T follicular helper cell (primary cell): ENCODE data around the gene SEC24A.
"Not testable (repeated sequence)": the region's sequence is repeated elsewhere in the genome, so short reads cannot be mapped to it uniquely, and the experiment has no call there.

ENCODE experiments used
- DNase-seq: peaks from one replicate; pipeline ENCODE4 v3.0.0-alpha.2; 2020; ENCODE audit warnings: low read depth
- total RNA-seq, 2 experiments: gene quantifications; one replicate each; lab custom pipeline; 2026; lab: John Stamatoyannopoulos, UW

SEC24A gene
- 46.2 to 90.7 reads per million in 2 experiments for total RNA-seq

- DNase-seq = peak; percentile 81
Observed at GRCh38 chr5:134648425-134649162, at the start of gene SEC24A. Gene SEC24A, plus strand, starts transcription at chr5:134648785. Its CDS starts 292 bp downstream, at chr5:134649077.

DNA sequence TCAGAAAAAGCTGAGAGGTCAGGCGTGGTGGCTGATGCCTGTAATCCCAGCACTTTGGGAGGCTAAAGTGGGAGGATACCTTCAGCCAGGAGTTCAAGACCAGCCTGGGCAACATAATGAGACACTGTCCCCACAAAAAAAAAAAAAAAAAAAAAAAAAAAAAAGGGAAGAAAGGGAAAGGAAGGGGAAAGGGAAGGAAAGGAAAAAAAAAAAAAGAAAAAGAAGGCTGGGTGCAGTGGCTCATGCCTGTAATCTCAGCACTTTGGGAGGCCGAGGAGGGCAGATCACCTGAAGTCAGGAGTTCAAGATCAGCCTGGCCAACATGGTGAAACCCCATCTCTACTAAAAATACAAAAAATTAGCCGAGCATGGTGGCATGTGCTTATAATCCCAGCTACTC, 48.8 kb upstream of the SEC24A start:
- DNase-seq = not testable (repeated sequence)

DNA sequence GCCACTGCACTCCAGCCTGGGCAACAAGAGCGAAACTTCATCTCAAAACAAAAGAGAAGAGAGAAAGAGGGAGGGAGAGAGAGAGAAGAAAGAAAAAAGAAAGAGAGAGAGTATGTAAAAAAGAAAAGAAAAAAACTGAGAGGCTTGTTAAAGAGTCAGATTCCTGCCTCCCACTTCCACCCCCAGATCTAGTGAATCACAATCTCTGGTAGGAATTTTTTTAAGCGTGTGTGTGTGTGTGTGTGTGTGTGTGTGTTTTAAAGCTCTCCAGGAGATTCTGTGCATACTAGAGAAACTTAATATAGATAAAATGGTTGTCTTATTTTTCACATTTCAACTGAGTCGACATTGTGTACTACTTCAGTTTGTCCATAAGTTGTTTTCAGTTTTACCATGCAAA, 48.0 kb upstream of the SEC24A start:
- no peak for DNase-seq

DNA sequence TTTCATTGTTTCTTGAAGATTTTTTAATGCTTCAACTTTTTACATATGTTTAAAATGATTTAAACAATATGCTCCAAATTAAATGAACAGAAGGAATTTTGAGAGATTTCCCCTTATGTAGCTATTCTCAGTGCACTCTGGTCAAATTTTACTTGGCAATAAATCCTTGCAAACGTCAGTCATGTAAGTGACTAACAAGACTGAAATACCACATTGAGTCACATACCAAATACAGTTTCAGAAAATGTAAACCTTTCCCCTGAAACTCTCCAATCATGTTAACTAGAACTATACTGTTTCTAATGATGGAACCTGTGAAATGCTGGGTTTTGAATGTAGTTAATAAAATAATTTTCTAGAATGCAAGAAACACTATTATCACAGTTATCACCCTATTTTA, 45.5 kb upstream of the SEC24A start:
- no peak for DNase-seq

DNA sequence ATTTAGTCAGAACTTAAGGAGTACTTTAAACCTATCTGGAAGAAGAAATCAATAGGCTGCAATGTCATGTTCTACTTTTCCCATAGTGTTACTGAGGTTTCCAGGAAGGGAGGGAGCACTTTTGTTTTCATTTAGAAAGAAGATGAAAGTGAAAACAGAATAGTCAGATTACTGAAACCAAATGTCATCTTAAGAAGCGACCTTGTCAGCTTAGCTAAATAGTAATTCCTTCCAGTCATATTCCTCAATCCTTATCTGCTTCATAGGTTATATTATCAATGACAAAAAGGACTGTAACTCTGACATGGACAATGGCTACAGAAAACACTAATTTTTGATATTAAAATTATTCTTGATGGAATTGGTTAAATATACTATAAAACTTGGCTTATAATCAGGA, 43.7 kb upstream of the SEC24A start:
- no peak for DNase-seq

DNA sequence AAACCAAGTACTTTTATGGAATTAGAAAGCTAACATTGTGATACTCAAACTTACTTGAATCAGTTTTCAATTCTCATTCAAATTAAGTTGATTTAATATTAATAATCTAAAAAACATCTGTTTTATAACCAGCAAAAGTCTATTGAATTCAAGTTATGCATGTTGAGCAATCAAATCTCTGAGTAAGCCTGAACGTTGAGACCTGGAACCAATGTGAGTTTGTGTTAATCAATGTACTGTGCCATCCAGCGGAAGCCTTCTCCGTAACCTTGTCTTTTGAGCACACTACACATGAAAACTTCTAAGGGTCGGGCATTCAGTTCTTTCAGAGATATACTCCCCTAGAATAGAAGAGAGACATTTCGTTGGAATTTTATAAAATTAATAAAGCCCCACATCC, 41.9 kb upstream of the SEC24A start:
- no peak for DNase-seq

DNA sequence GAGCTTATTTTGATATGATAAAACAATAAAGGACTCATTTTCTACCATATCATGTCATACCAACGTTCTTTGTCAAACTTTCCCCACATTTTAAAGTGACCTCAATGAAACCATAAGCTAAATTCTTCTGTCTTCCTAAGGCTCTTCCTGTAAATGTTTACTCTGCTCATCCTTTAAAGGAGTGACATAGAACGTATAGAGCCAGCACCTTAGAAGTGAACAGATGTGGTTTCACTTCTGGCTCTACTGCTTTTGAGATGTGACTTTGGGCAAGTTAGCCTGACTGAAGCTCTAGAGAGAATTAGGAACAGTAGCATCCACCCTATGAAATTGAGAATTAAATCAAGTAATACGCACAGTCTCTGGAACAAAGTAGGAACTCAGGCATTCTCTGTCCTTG, 40.0 kb upstream of the SEC24A start:
- no peak for DNase-seq

DNA sequence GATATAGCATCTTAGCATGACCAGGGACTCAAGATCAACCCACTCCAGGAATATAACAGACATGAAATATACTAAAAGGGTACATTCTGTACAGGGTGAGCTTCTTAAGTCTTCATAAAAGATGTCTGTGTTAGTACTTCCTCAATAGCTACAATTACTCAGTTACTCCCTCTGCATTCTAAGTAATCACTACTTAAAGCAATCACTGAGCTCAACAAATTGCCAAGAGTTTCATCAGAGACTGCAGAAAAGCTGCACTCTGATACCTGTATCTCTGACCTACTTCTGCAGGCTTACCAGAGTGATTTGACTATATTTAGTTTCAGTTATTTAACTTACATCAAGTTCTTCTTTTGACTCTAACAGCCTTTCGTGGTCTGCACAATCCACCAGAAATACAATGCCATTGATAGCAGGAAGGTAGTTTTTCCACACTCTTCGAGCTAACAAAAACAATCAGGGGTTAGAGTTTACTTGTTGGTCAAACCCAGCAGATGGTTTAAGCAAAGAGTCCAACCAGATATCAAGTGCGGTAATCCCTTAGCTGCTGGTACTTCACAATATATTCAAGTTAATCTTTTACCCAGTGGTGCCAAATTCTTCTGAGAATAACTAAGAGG, 39.2 kb upstream of the SEC24A start:
- no peak for DNase-seq

DNA sequence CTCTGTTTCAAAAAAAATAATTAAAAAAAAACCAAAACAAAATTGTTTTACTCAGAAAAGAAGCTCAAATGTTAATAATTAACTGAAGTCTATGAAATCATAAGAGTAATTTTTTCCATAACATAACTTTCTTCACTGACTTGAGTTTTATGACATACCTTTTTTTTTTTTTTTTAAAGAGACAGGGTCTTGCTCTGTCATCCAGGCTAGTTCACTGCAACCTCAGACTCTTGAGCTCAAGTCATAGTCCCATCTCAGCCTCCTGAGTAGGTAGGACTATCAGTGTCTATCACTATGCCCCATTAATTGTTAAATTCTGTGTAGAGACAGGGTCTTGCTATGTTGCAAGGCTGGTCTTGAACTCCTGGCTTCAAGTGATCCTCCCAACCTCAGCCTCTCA, 37.9 kb upstream of the SEC24A start:
- DNase-seq = no peak

DNA sequence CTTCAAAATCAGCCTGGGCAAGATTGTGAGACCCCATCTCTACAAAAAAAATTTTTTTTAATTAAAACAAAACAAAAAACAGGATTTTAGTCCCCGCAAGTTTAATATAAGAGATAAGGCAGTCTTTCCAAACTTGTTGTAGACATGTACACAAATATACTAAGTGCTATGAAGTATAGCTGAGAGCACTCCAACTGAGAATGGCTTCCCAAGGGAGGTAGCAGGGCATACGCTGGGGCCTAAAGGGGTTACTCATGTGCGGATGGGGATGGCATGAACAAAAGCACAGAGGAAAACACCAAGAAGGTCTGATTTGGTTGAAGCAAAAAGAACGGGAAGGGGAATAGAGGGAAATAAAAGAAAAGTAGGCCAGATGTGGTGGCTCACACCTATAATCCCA, 37.1 kb upstream of the SEC24A start:
- no peak for DNase-seq

DNA sequence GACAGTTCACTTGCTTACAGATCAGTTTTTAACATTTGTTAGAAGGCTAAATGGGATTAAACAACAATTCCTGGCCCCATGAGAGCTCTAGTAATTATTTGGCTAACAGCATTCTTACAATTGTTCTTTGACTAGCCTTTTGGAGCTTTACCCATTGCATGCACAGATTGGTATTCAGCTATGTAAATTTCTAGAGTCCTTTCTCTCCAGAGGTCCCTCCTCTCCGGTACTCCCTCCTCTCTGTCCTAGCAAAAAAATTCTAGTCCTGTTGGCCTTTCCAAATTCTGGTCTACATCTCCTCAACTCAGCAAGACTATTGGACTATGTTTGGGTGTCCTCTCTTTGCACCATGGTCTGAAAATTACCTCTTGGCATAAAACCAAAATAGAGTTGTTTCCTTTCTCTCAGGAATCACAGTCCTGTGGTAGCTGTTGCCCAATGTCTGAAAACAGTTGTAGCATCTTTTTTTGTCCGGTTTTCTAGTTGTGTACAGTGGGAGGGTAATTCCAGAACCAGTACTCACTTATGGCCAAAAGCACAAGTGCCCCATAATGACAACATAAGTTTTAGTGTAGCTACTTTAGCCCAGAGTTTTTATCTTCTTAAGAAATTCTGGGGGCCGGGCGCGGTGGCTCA, 34.0 kb upstream of the SEC24A start:
- DNase-seq = no peak

DNA sequence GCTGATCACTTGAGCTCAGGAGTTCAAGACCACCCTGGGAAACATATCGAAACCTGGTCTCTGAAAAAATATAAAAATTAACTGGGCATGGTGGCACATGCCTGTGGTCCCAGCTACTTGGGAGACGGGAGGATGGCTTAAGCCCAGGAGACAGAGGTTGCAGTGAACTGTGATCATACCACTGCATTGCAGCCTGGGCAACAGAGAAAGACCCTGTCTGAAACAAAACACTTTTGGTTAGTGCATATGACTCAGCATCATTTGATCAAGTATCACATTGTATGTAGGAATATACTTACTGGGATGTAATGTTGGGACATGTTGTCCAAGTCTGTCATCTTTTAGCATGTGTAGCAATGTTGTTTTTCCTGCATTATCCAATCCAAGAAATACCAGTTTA, 28.0 kb upstream of the SEC24A start:
- no peak for DNase-seq

- DNase-seq = no peak
Observed at GRCh38 chr5:134625559-134625958, 23.0 kb upstream of the SEC24A start.

GRCh38 chr5:134626369-134627014, 22.1 kb upstream of the SEC24A start:
- no peak for DNase-seq

GRCh38 chr5:134634227-134634626, 14.4 kb upstream of the SEC24A start:
- DNase-seq = no peak

DNA sequence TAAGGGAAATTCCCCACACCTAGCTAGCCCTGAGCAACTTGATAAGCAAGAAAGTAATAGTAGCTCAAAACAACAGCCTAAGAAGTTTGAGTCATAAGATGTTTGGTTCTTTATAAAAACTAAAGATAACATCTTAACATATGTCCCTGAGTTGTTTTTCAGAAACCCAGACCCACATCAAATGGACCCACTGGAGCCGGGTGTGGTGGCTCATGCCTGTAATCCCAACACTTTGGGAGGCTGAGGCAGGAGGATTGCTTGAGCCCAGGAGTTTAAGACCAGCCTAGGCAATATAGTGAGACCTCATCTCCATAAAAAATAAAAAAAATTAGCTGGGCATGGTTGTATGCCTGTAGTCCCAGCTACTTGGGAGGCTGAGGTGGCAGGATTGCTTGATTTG, 13.2 kb upstream of the SEC24A start:
- not testable (repeated sequence) for DNase-seq

GRCh38 chr5:134637116-134637721, 11.4 kb upstream of the SEC24A start:
- DNase-seq = no peak

GRCh38 chr5:134638760-134639201, 9.8 kb upstream of the SEC24A start:
- no peak for DNase-seq

DNA sequence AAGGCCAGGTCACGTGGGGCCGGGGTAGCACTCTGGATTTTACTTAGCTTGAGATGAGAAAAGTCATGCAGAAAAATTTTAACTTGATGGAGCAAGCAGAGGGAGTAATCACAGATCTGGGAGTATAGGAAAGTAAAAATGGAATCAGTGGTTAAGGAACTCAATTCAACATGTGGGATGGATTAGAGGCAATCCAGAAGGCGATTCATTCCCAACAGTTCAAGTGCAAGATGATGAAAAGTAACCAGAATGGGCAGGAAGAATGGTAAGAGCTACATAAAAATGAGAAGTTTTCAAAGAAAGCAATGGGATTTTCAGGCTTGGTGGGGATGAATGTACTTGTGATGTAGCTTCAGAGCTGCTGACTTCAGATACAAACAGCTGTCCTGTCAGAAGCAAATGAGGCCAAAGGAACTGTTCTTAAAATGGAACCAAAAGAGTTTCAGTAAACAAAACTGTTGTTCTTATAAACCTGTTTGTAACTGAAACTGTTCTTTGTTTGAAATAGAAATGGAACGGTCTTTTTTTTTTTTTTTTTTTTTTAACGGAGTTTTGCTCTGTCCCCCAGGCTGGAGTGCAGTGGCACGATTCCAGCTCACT, 5.6 kb upstream of the SEC24A start:
- DNase-seq = no peak

DNA sequence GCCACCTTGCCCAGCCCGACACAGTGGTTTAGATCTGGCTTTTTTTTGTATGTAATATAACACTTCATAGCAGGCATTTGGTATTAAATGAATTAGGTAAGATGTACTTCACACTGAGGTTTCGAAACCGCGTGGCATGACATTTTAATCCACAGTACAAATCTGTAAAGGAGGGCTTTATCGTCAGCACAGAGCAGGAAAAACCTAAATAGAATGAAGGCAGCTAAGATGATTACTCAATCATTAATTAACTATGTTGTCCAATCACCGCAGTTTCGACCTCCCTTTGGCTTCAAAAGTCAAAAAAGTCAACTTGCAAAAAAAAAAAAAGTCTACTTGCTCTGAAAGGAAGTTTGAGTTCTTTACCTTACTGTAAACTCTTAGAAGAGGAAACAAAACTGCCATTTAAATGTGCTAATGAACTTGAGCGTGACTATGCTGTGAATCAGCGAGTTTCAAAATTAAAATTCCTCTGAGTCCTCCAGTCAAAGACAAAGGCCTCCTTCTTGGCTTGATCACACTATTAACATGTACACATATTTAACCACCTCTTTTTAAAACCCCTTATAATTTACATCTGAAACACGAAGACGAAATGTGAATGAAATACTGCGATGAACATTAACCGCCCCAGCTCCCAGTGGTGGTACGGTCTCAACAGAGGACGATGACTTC, 698 bp upstream of the SEC24A start:
- no peak for DNase-seq

- no peak for DNase-seq
Observed at GRCh38 chr5:134649163-134649835, 714 bp downstream of the SEC24A start.
